UCSD-AML1 (cell line): Measurements from ENCODE around the gene GLUL.

Experiments
- DNase-seq: peaks from one replicate; lab custom pipeline; 2025; ENCODE audit not compliant: unreplicated experiment; lab: John Stamatoyannopoulos, UW

The GLUL gene

GRCh38 chr1:182332261-182333060 lies 59.1 kb downstream of the GLUL start:
- DNase-seq, result no peak
